Effector CD4-positive, alpha-beta T cell (primary cell): ENCODE data around the gene TMEM266. TPM values are rescaled to one million over a fixed set of nuclear protein-coding genes. Genes with fewer than 3 reads are reported as not detected.
"Not testable (repeated sequence)": the region's sequence is repeated elsewhere in the genome, so short reads cannot be mapped to it uniquely, and the experiment has no call there.

Source experiments
- DNase-seq: peaks from one replicate; pipeline ENCODE4 v3.0.0-alpha.2; 2020
- total RNA-seq: gene quantifications from one replicate; lab custom pipeline; 2026; lab: John Stamatoyannopoulos, UW

Gene TMEM266
- total RNA-seq: not detected

- no peak for DNase-seq
Measured at GRCh38 chr15:76059320-76060117, at the start of gene TMEM266. TMEM266 (plus strand) TSS chr15:76059985; CDS start chr15:76134264, 74,279 bp downstream.

DNA sequence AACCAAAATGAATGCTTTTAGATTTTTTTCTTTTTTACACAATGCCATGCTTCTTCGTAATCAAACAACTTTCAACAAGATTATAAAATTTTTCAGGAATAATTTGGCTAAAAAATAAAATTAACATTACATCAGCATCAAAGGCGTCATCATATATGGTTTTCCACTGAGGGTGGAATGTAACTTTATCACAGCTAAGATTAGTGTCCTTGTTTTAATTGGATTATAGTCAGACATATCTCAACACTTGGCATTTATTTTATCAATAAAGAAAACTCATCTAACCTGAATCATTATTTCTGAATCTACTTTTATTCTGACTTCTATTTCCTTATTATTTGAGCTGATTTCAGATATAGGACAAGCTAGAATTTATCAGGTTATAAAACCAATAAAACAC is 49.2 kb upstream of the TMEM266 start:
- DNase-seq: no peak

GRCh38 chr15:76011627-76012551 is 47.9 kb upstream of the TMEM266 start, which contains the start of gene NRG4:
NRG4 (minus strand) TSS chr15:76012424; CDS start chr15:76011230, 1,194 bp downstream.
- DNase-seq: no peak

DNA sequence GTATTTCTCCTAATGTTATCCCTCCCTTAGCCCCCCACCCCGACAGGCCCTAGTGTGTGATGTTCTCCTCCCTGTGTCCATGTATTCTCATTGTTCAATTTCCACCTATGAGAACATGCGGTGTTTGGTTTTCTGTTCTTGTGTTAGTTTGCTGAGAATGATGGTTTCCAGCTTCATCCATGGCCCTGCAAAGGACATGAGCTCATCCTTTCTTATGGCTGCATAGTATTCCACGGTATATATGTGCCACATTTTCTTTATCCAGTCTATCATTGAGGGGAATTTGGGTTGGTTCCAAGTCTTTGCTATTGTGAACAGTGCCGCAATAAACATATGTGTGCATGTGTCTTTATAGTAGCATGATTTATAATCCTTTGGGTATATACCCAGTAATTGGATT is 46.3 kb upstream of the TMEM266 start:
- not testable (repeated sequence) for DNase-seq

DNA sequence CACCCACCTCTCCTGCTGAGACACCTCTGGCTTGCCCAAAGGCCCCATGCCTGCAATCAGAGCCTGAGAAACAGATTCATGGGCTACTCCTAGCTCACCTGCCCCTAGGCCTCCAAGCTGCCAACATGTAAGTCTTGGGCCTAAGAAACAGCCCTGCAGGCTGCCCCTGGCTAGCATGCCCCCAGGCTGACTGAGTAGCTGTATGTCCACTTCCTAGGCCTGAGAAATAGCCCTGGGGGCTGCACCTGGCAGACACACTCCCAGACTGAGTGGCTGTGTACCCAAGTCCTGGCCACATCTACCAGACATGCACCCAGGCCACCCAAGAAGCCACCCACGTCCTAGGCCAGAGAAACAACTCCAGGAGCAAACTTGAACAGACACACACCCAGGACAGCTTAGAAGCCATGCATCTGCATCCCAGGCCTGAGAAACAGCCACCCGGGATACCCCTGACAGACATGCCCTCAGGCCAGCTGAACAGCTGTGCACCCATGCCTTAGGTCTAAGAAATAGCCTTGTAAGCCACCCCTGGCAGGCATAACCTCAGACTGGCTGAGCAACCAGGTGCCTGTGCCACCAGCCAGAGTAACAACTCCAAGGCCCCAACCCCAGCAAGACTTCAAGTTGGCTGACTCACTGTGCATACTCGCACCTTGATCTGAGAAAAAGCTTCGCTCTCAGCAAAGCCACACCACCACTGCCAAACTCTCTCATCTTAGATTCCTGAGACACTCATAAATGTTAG is 35.6 kb upstream of the TMEM266 start:
- no peak for DNase-seq

- DNase-seq: no peak
Measured at GRCh38 chr15:76032046-76032445, 27.7 kb upstream of the TMEM266 start.

- DNase-seq: no peak
Measured at GRCh38 chr15:76033438-76033837, 26.3 kb upstream of the TMEM266 start.

DNA sequence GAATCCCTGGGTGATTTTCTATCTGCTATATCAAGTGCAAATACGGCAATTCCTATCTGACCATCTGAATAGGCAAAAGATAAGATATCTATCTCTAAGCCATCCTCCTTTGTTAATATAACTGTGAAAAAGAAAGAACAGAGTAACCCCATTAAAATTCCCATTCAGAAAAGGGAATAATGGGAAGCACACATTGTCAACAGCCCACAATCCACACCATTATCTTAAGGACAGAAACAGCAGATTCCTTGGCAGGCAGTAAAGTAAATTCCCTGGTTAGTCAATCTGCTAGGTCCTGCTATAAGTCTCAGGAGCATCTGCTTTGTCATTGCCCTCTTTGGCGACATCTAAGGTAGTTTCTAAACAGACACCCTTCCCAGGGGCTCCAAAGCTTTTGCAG is 25.7 kb upstream of the TMEM266 start:
- no peak for DNase-seq

GRCh38 chr15:76035593-76035992 is 24.2 kb upstream of the TMEM266 start:
- DNase-seq: no peak

GRCh38 chr15:76038512-76038911 is 21.3 kb upstream of the TMEM266 start:
- no peak for DNase-seq

- DNase-seq: not testable (repeated sequence)
Measured at GRCh38 chr15:76054201-76054600, 5.6 kb upstream of the TMEM266 start.

DNA sequence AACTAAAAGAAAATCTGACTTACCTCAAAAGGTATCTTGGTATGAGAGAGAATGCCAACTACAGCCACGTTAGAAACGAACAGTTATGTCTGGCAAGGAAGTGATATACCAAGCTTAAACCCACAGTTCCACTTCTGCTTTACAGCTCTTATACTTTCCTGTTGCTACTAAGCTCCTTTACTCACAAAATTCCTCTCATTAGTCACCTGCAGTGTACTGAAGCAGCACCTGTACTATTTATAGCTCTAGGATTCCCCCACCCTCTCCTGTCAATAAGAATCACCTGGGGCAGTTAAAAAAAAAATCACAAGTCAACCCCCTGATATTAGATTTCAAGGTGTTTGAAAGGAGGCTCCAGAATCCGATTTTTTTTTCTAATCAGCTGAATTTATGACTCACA is 2.9 kb upstream of the TMEM266 start:
- no peak for DNase-seq

DNA sequence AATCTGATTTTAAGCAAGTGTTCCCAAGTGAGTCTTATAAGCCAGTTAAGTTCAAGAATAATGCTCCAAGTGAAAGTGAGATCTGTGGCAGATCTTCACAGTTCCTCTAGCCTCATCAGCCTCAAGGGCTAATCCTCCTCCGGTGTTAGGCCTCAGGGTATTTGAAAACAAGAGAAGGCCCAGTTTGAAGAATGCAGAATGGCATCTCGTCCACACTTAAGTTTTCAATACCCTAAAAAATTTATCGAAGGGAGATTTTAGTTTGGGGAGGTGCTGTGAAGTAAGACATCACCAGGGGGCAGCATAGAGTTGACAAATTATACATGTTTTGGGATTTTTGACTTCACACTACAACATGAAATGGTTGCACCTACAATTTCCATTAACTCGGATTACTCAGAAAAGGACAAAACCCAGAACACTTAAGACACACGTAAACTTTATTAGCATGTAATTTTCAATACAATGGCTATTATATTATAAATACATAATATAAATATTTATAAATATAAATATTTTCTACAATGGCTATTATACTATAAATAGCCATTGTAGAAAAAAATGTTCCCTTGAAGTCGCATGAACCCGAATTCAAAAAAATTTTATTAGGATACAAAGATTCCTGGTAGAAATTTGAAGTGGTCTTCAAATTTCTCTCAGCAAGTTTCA is 2.3 kb upstream of the TMEM266 start:
- DNase-seq: no peak

GRCh38 chr15:76058714-76059319 is 968 bp upstream of the TMEM266 start:
- no peak for DNase-seq

GRCh38 chr15:76060118-76060989 is 569 bp downstream of the TMEM266 start:
- DNase-seq: no peak

DNA sequence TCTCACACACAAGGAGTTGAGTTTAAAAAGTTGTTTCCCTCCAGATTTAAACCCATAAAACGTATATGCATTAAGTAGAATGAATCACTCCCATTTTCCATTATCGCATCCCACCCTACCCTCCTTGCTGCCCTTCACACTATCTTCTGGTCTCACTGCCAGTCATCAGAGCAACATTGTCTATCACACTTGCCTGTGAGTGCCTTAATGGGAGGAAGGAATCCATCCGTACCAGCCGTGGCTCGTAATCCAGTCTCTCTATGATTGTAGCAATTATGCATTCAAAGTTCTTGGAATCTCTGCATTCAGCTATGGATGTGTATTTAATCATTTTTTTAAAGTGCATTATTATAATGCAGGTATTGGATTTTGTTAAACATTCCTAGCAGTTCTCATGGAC is 1.9 kb downstream of the TMEM266 start:
- no peak for DNase-seq

DNA sequence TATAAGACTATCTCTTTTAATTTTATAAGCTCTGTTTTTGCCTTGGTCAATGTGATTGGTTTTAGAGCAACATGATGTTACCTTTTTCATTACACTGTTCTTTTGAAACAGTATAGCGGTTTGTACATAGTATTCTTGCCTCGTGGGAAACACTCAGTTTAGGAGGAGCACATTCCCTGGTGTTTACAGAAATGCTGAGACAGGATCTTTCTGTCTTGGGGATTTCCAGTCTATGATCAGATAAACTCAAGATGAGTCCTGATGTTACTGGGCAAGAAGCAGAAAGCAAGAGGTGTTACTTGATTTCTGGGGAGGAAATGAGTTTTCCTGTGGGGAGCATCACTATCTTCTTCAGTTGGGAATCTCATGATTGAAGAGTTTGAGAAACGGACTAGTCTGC is 2.5 kb downstream of the TMEM266 start:
- DNase-seq: no peak

- no peak for DNase-seq
Measured at GRCh38 chr15:76064375-76064774, 4.6 kb downstream of the TMEM266 start.

- DNase-seq: no peak
Measured at GRCh38 chr15:76065245-76065644, 5.5 kb downstream of the TMEM266 start.

- DNase-seq: no peak
Measured at GRCh38 chr15:76065793-76066192, 6.0 kb downstream of the TMEM266 start.

- no peak for DNase-seq
Measured at GRCh38 chr15:76070192-76070591, 10.4 kb downstream of the TMEM266 start.
